Tibial nerve (tissue), 4 donors: ENCODE measurements around the gene MRTFA. TPM values are rescaled to one million over a fixed set of nuclear protein-coding genes. Genes with fewer than 3 reads are reported as not detected.
A peak's percentile ranks its signal among the peaks of the same experiment; 100 is the strongest.

Source experiments
- DNase-seq, 2 donors: peaks; one replicate each; pipeline ENCODE4 v3.0.0-alpha.2; 2019; ENCODE audit warnings: low spot score in 2 of 2
- H3K27ac ChIP-seq, 4 donors: fragments of 200-600 bp; sonication (generic) in 3 of 4; one replicate each; pipeline ENCODE4 v1.5.1; 2017 to 2019; ENCODE audit warnings: mild to moderate bottlenecking in 1 of 4
- H3K27me3 ChIP-seq, 2 donors: fragments of 200-600 bp; sonication (generic) in 1 of 2; one replicate each; pipeline versions ENCODE4 v1.5.1 to v1.6.0; 2017 to 2019
- H3K36me3 ChIP-seq, 3 donors: fragments of 200-600 bp; sonication (generic); one replicate each; pipeline ENCODE4 v1.5.1; 2018 to 2019
- H3K4me1 ChIP-seq, 4 donors: fragments of 200-600 bp; sonication (generic) in 3 of 4; one replicate each; pipeline ENCODE4 v1.5.1; 2017 to 2019
- H3K4me3 ChIP-seq, 4 donors: fragments of 200-600 bp; sonication (generic) in 3 of 4; one replicate each; pipeline ENCODE4 v1.5.1; 2017 to 2019; ENCODE audit warnings: mild to moderate bottlenecking in 1 of 4, moderate library complexity in 1 of 4
- H3K9me3 ChIP-seq, 4 donors: fragments of 200-600 bp; sonication (generic) in 3 of 4; one replicate each; pipeline ENCODE4 v1.5.1; 2017 to 2019
- CTCF ChIP-seq, 5 experiments: fragments of 200-600 bp in 3 of 5; fragments of 450-650 bp in 2 of 5; sonication (generic) in 3 of 5; IDR thresholded peaks; one replicate each; pipeline ENCODE4 v1.5.1; 2016 to 2019; ENCODE audit warnings: antibody characterized with exemption in 5 of 5, mild to moderate bottlenecking in 3 of 5, moderate library complexity in 2 of 5
- EP300 ChIP-seq, 2 donors: sonication (generic); formaldehyde crosslinking; IDR thresholded peaks; one replicate each; pipeline ENCODE4 v1.6.1; 2017; ENCODE audit warnings: antibody characterized with exemption in 2 of 2, mild to moderate bottlenecking in 1 of 2
- POLR2A ChIP-seq, 2 donors: fragments of 450-650 bp; IDR thresholded peaks; one replicate each; pipeline ENCODE4 v1.6.1; 2017; ENCODE audit warnings: antibody characterized with exemption in 2 of 2, mild to moderate bottlenecking in 2 of 2, moderate library complexity in 2 of 2
- WGBS, 2 donors: methylation state at CpG; one replicate each; pipeline ENCODE4 v1.1.5; 2018; 5-methylcytosine and 5-hydroxymethylcytosine counted together
- total RNA-seq, 4 donors: library from RNA; depleted of rRNA; stranded (reverse); fragments of >200 nt; gene quantifications; one replicate each; pipeline ENCODE4 v1.1.0, GENCODE V29; 2016

MRTFA gene
- total RNA-seq, 4 donors from 2014 or later, result 69.7 to 119 (median 104) TPM

GRCh38 chr22:40516416-40516815 is 120.1 kb downstream of the MRTFA start:
- no peaks in the 10 kb centered on the region for H3K27me3 ChIP-seq
- 61 to 64% methylated on average over 3 of the region's 3 CpGs for WGBS, 2 donors
- no peak overlapping the region for H3K4me3 ChIP-seq
- peaks cover 0 to 36% (median 13%) of the 10 kb centered on the region in 4 donors for H3K4me1 ChIP-seq
- no peak for TF ChIP-seq CTCF (IDR thresholded peaks at IDR 0.05)
- TF ChIP-seq POLR2A (IDR thresholded peaks at IDR 0.05), result no peak
- no peaks in the 10 kb centered on the region for H3K9me3 ChIP-seq
- H3K27ac ChIP-seq, result no peak overlapping the region
- no peaks in the 10 kb centered on the region for H3K36me3 ChIP-seq
- no peak for DNase-seq

- H3K27me3 ChIP-seq, result no peaks in the 10 kb centered on the region
- TF ChIP-seq EP300 (IDR thresholded peaks at IDR 0.05), result peak; percentile 44 to 96
- TF ChIP-seq CTCF (IDR thresholded peaks at IDR 0.05), result no peak
- TF ChIP-seq POLR2A (IDR thresholded peaks at IDR 0.05), result no peak
- H3K9me3 ChIP-seq, result no peaks in the 10 kb centered on the region
- H3K27ac ChIP-seq, result peak overlapping the region; percentile 59 to 92 (median 81)
- no peak overlapping the region for H3K4me3 ChIP-seq
- peaks cover 0 to 67% (median 45%) of the 10 kb centered on the region in 4 donors for H3K4me1 ChIP-seq
- H3K36me3 ChIP-seq, result no peaks in the 10 kb centered on the region
- peak in 1 of 2 donors; percentile 40 for DNase-seq
- 41 to 44% methylated on average over 2 of the region's 2 CpGs for WGBS, 2 donors
Observed at GRCh38 chr22:40512426-40513136, 123.9 kb downstream of the MRTFA start.

- DNase-seq, result no peak
- no peaks in the 10 kb centered on the region for H3K27me3 ChIP-seq
- peaks cover 0 to 73% (median 49%) of the 10 kb centered on the region in 4 donors for H3K4me1 ChIP-seq
- TF ChIP-seq CTCF (IDR thresholded peaks at IDR 0.05) (peak in 1 of 5 experiments; percentile 5), EP300 (IDR thresholded peaks at IDR 0.05) (peak in 1 of 2 donors; percentile 6), POLR2A (IDR thresholded peaks at IDR 0.05) (no peak)
- H3K36me3 ChIP-seq, result no peaks in the 10 kb centered on the region
- H3K27ac ChIP-seq, result peak overlapping the region; percentile 59 to 92 (median 81)
- no peak overlapping the region for H3K4me3 ChIP-seq
- no peaks in the 10 kb centered on the region for H3K9me3 ChIP-seq
Observed at GRCh38 chr22:40511604-40512003, 124.9 kb downstream of the MRTFA start.

GRCh38 chr22:40510631-40511364 is 125.7 kb downstream of the MRTFA start:
- WGBS, 2 donors, result 34 to 48% methylated on average over 4 of the region's 4 CpGs

More at GRCh38 chr22:40510631-40511364, 125.7 kb downstream of the MRTFA start:
- Histone ChIP-seq H3K27ac (peak overlapping the region; percentile 71 to 92 (median 83)), H3K9me3 (no peaks in the 10 kb centered on the region), H3K4me1 (peaks cover 0 to 81% (median 49%) of the 10 kb centered on the region in 4 donors), H3K4me3 (no peak overlapping the region), H3K36me3 (no peaks in the 10 kb centered on the region), H3K27me3 (no peaks in the 10 kb centered on the region)
- TF ChIP-seq EP300 (IDR thresholded peaks at IDR 0.05) (no peak), CTCF (IDR thresholded peaks at IDR 0.05) (no peak), POLR2A (IDR thresholded peaks at IDR 0.05) (no peak)
- no peak for DNase-seq
